NCI-H187 treated with DMSO at 0.1 percent for 48 hours (cell line): Measurements from ENCODE around the gene NDC80.
"Not testable (repeated sequence)": the region's sequence is repeated elsewhere in the genome, so short reads cannot be mapped to it uniquely, and the experiment has no call there.

Source experiments
- DNase-seq: peaks from one replicate; lab custom pipeline; 2025; lab: John Stamatoyannopoulos, UW

The NDC80 gene

GRCh38 chr18:2571200-2572170 lies at the start of gene NDC80, which contains the start of gene METTL4:
NDC80 (plus strand) TSS chr18:2571557; CDS start chr18:2572986, 1,429 bp downstream.
METTL4 (minus strand) TSS chr18:2571505; CDS start chr18:2567216, 4,289 bp downstream.
- no peak for DNase-seq

- no peak for DNase-seq
These were observed 49.2 kb upstream of the NDC80 start for GRCh38 chr18:2522112-2522511.

GRCh38 chr18:2524794-2525198 lies 46.6 kb upstream of the NDC80 start:
- DNase-seq = not testable (repeated sequence)

GRCh38 chr18:2526329-2526728 lies 45.0 kb upstream of the NDC80 start:
- no peak for DNase-seq

- no peak for DNase-seq
These were observed 42.2 kb upstream of the NDC80 start for GRCh38 chr18:2529154-2529553.

GRCh38 chr18:2531751-2532150 lies 39.6 kb upstream of the NDC80 start:
- no peak for DNase-seq

- no peak for DNase-seq
These were observed 38.6 kb upstream of the NDC80 start for GRCh38 chr18:2532797-2533196.

- DNase-seq = no peak
These were observed 36.5 kb upstream of the NDC80 start for GRCh38 chr18:2534906-2535305.

GRCh38 chr18:2535419-2535910 lies 35.9 kb upstream of the NDC80 start:
- DNase-seq = no peak

- no peak for DNase-seq
These were observed 35.3 kb upstream of the NDC80 start for GRCh38 chr18:2536063-2536462.

GRCh38 chr18:2536493-2536892 lies 34.9 kb upstream of the NDC80 start:
- no peak for DNase-seq

GRCh38 chr18:2537296-2537695 lies 34.1 kb upstream of the NDC80 start:
- no peak for DNase-seq

- no peak for DNase-seq
These were observed 33.1 kb upstream of the NDC80 start for GRCh38 chr18:2538236-2538635.

- no peak for DNase-seq
These were observed 32.5 kb upstream of the NDC80 start for GRCh38 chr18:2538844-2539243.

GRCh38 chr18:2540575-2540974 lies 30.8 kb upstream of the NDC80 start:
- no peak for DNase-seq

GRCh38 chr18:2541925-2542563 lies 29.3 kb upstream of the NDC80 start:
- DNase-seq = not testable (repeated sequence)

- no peak for DNase-seq
These were observed 26.2 kb upstream of the NDC80 start for GRCh38 chr18:2545155-2545554.

- no peak for DNase-seq
These were observed 23.8 kb upstream of the NDC80 start for GRCh38 chr18:2547477-2548087.

- DNase-seq = no peak
These were observed 21.9 kb upstream of the NDC80 start for GRCh38 chr18:2549462-2549861.

- no peak for DNase-seq
These were observed 19.9 kb upstream of the NDC80 start for GRCh38 chr18:2551425-2551824.

- no peak for DNase-seq
These were observed 16.7 kb upstream of the NDC80 start for GRCh38 chr18:2554696-2555095.

- no peak for DNase-seq
These were observed 15.5 kb upstream of the NDC80 start for GRCh38 chr18:2555895-2556294.
